Urinary bladder (tissue), 4 donors: ENCODE data around the gene FLII. TPM values are rescaled to one million over a fixed set of nuclear protein-coding genes. Genes with fewer than 3 reads are reported as not detected.
A peak's percentile ranks its signal among the peaks of the same experiment; 100 is the strongest.

ENCODE experiments used
- DNase-seq: peaks from one replicate; pipeline ENCODE4 v3.0.0-alpha.2; 2015; ENCODE audit errors: extremely low spot score
- H3K27ac ChIP-seq: one replicate; pipeline ENCODE4 v1.5.1; 2013; ENCODE audit warnings: low read depth, mild to moderate bottlenecking, moderate library complexity
- H3K36me3 ChIP-seq: one replicate; pipeline ENCODE4 v1.6.1; 2013; ENCODE audit warnings: mild to moderate bottlenecking, moderate library complexity; ENCODE audit not compliant: insufficient read depth
- H3K4me1 ChIP-seq: one replicate; pipeline ENCODE4 v1.6.1; 2013; ENCODE audit warnings: mild to moderate bottlenecking, moderate library complexity; ENCODE audit not compliant: insufficient read depth
- H3K4me3 ChIP-seq: one replicate; pipeline ENCODE4 v1.5.1; 2013; ENCODE audit warnings: low read depth, low read length
- WGBS: extraction: QIAGEN DNeasy Blood & Tissue Kit; methylation state at CpG from one replicate; pipeline ENCODE4 v1.1.7; 2013; 5-methylcytosine and 5-hydroxymethylcytosine counted together
- polyA plus RNA-seq: library from polyadenylated mRNA; stranded (reverse); fragments of 200-250 nt; gene quantifications from one replicate; pipeline ENCODE4 v1.2.3, GENCODE V29; 2013
- total RNA-seq: library from RNA; depleted of rRNA; stranded (reverse); fragments of >200 nt; gene quantifications from one replicate; pipeline ENCODE4 v1.2.3, GENCODE V29; 2014
- donor health status: healthy with polysubstance abuse.
- donor health status: healthy.

Gene FLII
- total and polyA plus RNA-seq, 2 donors: 87.2 to 249 TPM

- H3K36me3 ChIP-seq: peaks cover 6% of the 10 kb centered on the region
- no peaks in the 10 kb centered on the region for H3K4me1 ChIP-seq
- 87% methylated on average over 21 of the region's 21 CpGs for WGBS
- no peak overlapping the region for H3K4me3 ChIP-seq
- no peak overlapping the region for H3K27ac ChIP-seq
- no peak for DNase-seq
These were observed 13.3 kb downstream of the FLII start for GRCh38 chr17:18245038-18245776.

- no peaks in the 10 kb centered on the region for H3K4me1 ChIP-seq
- no peak overlapping the region for H3K27ac ChIP-seq
- H3K4me3 ChIP-seq: no peak overlapping the region
- WGBS: 86% methylated on average over 28 of the region's 28 CpGs
- peaks cover 6% of the 10 kb centered on the region for H3K36me3 ChIP-seq
- DNase-seq: no peak
These were observed 17.2 kb downstream of the FLII start for GRCh38 chr17:18241229-18241871.

GRCh38 chr17:18240449-18240848 lies 18.1 kb downstream of the FLII start:
- WGBS: 91% methylated on average over 19 of the region's 19 CpGs

GRCh38 chr17:18238299-18238698 lies 20.2 kb downstream of the FLII start:
- no peaks in the 10 kb centered on the region for H3K4me1 ChIP-seq
- H3K36me3 ChIP-seq: peaks cover 3% of the 10 kb centered on the region
- no peak overlapping the region for H3K4me3 ChIP-seq
- H3K27ac ChIP-seq: no peak overlapping the region
- WGBS: 93% methylated on average over 18 of the region's 18 CpGs
- no peak for DNase-seq

More at GRCh38 chr17:18240449-18240848, 18.1 kb downstream of the FLII start:
- Histone ChIP-seq H3K4me1 (no peaks in the 10 kb centered on the region), H3K36me3 (peaks cover 6% of the 10 kb centered on the region), H3K27ac (no peak overlapping the region), H3K4me3 (no peak overlapping the region)
- DNase-seq: no peak

- no peaks in the 10 kb centered on the region for H3K4me1 ChIP-seq
- H3K36me3 ChIP-seq: peaks cover 3% of the 10 kb centered on the region
- 94% methylated on average over 20 of the region's 20 CpGs for WGBS
These were observed 21.1 kb downstream of the FLII start for GRCh38 chr17:18237461-18237860.

GRCh38 chr17:18236494-18236893 lies 22.0 kb downstream of the FLII start:
- no peak for DNase-seq
- Histone ChIP-seq H3K27ac (no peak overlapping the region), H3K4me3 (no peak overlapping the region), H3K36me3 (peaks cover 3% of the 10 kb centered on the region), H3K4me1 (no peaks in the 10 kb centered on the region)
- 90% methylated on average over 18 of the region's 18 CpGs for WGBS

More at GRCh38 chr17:18237461-18237860, 21.1 kb downstream of the FLII start:
- DNase-seq: no peak
- no peak overlapping the region for H3K4me3 ChIP-seq
- H3K27ac ChIP-seq: no peak overlapping the region

GRCh38 chr17:18235743-18236256 lies 22.7 kb downstream of the FLII start:
- peak overlapping the region; percentile 1 for H3K27ac ChIP-seq

GRCh38 chr17:18234853-18235380 lies 23.6 kb downstream of the FLII start:
- no peak overlapping the region for H3K27ac ChIP-seq
- no peaks in the 10 kb centered on the region for H3K36me3 ChIP-seq
- no peaks in the 10 kb centered on the region for H3K4me1 ChIP-seq
- no peak overlapping the region for H3K4me3 ChIP-seq
- no peak for DNase-seq
- 95% methylated on average over 22 of the region's 22 CpGs for WGBS

More at GRCh38 chr17:18235743-18236256, 22.7 kb downstream of the FLII start:
- no peak for DNase-seq
- 76% methylated on average over 14 of the region's 14 CpGs for WGBS
- Histone ChIP-seq H3K4me3 (no peak overlapping the region), H3K36me3 (no peaks in the 10 kb centered on the region), H3K4me1 (no peaks in the 10 kb centered on the region)

GRCh38 chr17:18233803-18234518 lies 24.6 kb downstream of the FLII start:
- no peak for DNase-seq
- 94% methylated on average over 22 of the region's 22 CpGs for WGBS
- H3K36me3 ChIP-seq: no peaks in the 10 kb centered on the region
- no peak overlapping the region for H3K4me3 ChIP-seq
- no peak overlapping the region for H3K27ac ChIP-seq
- H3K4me1 ChIP-seq: no peaks in the 10 kb centered on the region

GRCh38 chr17:18231164-18231563 lies 27.4 kb downstream of the FLII start:
- H3K36me3 ChIP-seq: no peaks in the 10 kb centered on the region
- H3K4me1 ChIP-seq: no peaks in the 10 kb centered on the region
- H3K27ac ChIP-seq: no peak overlapping the region
- no peak for DNase-seq
- WGBS: 51% methylated on average over 9 of the region's 9 CpGs
- H3K4me3 ChIP-seq: no peak overlapping the region

GRCh38 chr17:18230288-18231141 lies 28.0 kb downstream of the FLII start:
- no peak for DNase-seq
- no peak overlapping the region for H3K4me3 ChIP-seq
- no peaks in the 10 kb centered on the region for H3K36me3 ChIP-seq
- no peaks in the 10 kb centered on the region for H3K4me1 ChIP-seq
- 84% methylated on average over 14 of the region's 14 CpGs for WGBS
- no peak overlapping the region for H3K27ac ChIP-seq

GRCh38 chr17:18229771-18230170 lies 28.8 kb downstream of the FLII start:
- H3K4me3 ChIP-seq: no peak overlapping the region
- WGBS: 91% methylated on average over 7 of the region's 7 CpGs
- H3K36me3 ChIP-seq: no peaks in the 10 kb centered on the region
- DNase-seq: no peak
- no peaks in the 10 kb centered on the region for H3K4me1 ChIP-seq
- H3K27ac ChIP-seq: no peak overlapping the region

- H3K27ac ChIP-seq: no peak overlapping the region
- 81% methylated on average over 4 of the region's 4 CpGs for WGBS
- H3K4me3 ChIP-seq: no peak overlapping the region
- H3K36me3 ChIP-seq: no peaks in the 10 kb centered on the region
- DNase-seq: no peak
- no peaks in the 10 kb centered on the region for H3K4me1 ChIP-seq
These were observed 29.3 kb downstream of the FLII start for GRCh38 chr17:18229254-18229653.
